HG03159 (cell line): ENCODE data around the gene ZNF445.
"Not testable (repeated sequence)": the region's sequence is repeated elsewhere in the genome, so short reads cannot be mapped to it uniquely, and the experiment has no call there.

Source experiments
- ATAC-seq: cut with Tn5 transposase; IDR thresholded peaks from one replicate; pipeline ENCODE4 v1.9.1; 2021; ENCODE audit warnings: mild to moderate bottlenecking, moderate library complexity; ENCODE audit not compliant: unreplicated experiment

The ZNF445 gene

DNA sequence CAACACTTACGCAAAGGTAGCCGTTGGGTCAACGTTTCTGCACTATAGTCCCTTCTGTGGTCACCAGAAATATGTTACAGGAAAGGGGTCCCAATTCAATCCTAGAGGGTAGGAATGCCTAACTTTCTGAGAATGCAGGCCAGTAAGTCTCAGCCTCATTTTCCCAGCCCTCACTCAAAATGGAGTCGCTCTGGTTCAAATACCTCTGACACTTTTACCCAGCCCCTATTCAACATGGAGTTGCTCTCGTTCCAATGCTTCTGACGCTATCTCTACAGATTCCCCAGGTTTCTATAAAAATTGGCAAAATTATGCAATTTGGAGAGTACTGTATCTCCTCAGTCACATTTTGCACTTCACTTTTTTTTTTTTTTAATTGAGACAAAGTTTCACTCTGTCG lies 39.7 kb downstream of the ZNF445 start:
- no peak for ATAC-seq

DNA sequence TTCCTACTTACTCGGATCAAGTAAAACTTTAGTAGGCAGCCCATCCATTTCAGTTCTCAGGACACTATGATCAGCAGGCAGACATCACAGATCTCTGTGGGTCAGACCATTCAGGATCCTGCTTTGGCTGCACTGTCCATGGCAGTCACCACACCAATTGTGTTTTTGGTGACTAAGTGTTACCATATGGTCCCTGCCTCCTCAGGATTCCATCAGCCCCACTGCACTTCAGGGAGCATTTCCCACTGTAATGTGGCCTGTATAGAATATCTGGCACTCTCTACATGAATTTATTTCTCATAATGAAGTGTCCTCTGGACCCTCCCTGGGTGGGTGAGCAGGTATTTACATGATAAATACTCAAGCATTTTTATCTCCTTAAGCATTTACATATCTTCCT lies 41.3 kb downstream of the ZNF445 start:
- no peak for ATAC-seq

- ATAC-seq, result no peak
Observed at GRCh38 chr3:44434834-44435510, 42.5 kb downstream of the ZNF445 start.

- no peak for ATAC-seq
Observed at GRCh38 chr3:44430466-44430865, 47.0 kb downstream of the ZNF445 start.

DNA sequence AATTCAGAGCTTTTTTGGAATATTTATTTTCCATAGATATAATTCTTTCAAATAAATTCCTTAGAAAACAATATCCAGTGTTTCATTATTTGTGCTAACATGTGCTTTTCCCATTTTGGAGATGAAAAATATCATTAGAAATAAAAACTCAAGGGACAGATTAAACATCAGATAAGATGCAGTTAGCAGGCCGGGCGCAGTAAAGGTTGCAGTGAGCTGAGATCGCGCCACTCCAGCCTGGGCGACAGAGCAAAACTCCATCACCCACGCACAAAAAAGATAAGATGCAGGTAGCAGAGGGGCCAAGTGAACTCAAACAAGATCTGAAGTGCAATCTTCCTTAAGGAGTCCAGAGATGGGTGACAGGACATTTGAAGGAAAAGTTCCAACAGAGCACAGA lies 48.0 kb downstream of the ZNF445 start:
- no peak for ATAC-seq

GRCh38 chr3:44428910-44429309 lies 48.6 kb downstream of the ZNF445 start:
- ATAC-seq, result no peak

DNA sequence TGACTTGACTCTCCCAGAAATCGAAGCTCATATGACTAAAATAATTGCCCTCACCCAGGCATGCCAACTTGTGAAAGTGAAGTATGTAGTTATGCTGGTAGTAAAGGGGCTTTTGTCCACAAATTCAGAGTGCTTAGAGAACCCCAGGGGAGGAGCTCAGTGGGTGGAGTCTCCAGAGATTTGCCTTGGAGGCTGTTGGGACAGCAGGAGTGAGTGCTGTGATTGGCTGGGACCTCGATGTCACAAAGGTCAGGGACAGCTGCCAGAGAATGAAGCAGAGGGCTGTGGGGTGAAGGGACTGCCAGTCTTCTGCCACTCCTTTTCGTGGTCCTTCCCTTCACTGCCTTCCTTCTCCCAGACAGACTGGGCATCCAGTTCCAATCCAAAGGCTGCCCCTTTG lies 49.8 kb downstream of the ZNF445 start:
- no peak for ATAC-seq

- no peak for ATAC-seq
Observed at GRCh38 chr3:44424758-44425157, 52.7 kb downstream of the ZNF445 start.

DNA sequence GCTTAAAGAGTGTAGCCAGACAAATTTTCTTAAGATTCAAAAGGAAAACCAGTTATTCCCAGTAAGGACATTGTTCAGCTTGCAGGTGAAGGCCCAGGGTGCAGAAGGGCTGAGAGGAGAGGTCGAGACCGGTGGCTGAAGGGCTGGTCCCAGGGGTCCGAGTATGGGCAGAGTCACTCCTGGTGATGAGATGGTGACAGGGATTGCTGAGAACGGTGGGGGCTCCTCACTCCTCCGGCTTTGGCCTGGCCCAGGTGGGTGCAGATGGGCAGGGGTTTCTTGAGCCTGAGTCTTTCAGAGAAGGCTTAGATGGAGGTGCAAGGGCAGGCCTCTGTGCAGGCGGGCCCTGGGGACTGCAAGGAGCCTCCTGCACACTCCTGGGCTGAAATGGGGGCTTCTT lies 56.2 kb downstream of the ZNF445 start:
- ATAC-seq, result no peak

DNA sequence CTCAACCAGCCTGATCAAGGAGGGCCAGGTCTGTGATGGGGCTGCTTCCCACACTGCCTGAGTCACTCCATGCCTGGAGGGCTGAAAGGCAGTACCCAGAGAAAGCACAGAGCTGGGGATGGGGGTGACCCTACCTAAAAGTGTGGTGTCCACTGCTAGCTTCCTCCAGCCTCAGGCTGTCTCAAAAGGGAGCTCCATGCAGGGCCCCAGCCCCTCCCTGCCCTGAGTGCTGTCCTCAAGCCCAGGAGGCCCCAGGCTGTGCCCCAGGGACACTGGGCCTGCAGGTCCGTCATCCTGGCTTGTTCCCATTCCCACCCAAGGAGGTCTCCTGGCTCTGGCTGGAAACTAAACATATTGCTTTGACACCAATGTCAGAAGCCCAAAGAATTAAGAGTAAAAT lies 56.8 kb downstream of the ZNF445 start:
- no peak for ATAC-seq

GRCh38 chr3:44419923-44420650 lies 57.4 kb downstream of the ZNF445 start:
- no peak for ATAC-seq

DNA sequence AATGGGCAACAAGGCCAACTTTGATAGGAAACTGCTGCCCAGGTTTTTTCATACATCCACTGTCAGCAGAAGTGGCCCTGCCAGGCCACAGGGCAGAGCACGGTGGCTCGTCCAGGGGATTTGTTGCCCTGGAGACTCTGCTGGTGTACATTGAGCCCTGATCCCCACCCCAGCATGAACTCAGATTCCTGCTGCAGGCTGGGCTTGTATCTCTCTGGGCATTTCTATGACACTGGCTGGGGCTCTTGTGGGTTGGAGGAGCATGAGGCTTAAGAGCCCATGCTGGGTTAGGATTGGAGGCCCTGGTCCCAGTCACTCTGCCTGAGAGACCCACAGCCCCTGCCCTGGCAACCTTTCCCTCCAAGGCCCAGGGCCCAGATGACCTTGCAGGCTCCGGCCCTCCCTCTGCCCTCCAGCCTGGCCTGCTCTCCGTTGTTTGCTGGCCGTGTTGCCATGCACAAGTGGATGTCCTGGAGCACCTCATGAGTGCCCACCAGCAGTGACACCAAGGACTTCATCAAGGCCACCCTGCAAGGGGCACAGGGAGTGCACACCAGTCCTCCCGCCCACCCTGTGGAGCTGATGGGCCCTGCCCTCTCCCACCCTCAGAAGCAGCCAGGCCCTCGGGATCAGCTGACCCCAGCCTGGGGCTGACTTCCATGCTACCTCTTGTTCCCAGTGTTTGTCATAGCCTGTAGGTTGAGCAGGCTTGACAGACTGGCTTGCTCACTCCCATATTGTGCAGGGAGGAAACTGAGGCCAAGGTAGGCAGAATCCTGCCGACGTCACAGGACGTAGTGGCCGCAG lies 58.2 kb downstream of the ZNF445 start:
- ATAC-seq, result no peak

GRCh38 chr3:44418549-44418948 lies 58.9 kb downstream of the ZNF445 start:
- ATAC-seq, result no peak

GRCh38 chr3:44418118-44418517 lies 59.4 kb downstream of the ZNF445 start:
- not testable (repeated sequence) for ATAC-seq

DNA sequence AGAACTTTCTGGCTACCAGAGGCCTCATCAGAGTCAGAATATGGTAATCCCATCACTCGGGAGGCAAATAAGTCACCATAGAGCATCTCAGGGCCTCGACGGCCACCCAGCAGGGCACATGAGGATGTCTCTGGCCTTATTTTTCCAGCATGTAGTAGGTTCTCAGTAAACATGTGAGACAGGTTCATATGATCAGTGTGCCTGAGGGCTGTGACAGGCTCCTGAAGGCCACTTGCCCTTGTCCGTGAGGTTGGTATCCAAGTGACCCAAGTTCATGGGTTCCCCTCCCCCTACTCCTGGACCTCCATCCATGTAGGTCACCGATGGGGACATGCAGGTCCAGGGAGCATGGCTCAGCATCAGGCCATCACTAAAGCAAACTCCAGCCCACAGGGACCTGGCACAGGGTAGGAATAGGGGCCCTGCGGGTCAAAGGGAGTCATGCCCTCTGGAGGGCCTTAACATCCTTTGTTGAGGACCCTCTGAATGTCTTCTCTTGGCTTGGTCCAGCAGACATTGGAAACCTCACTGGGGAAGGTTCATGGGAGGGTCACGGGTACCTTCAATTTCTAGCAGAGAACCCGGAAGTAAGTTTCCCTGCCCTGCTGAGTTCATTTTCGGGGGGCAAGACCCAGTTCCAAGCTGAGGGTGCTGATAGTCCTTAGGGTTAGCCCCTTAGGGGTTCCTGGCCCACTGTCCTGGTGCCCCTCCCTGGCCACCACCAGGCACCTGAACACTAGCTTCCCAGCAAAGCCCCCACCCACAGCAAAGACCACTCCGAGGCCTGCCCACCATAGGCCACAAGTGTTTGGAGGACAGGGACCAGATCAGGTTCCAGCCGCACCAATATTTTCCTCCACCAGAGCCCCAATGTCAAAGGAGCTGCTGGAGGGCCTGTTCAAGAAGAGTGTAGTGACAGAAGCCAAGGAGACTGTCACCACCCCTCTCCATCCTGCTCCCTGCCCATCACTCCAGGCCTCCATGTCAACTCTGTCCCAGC lies 61.1 kb downstream of the ZNF445 start:
- no peak for ATAC-seq

DNA sequence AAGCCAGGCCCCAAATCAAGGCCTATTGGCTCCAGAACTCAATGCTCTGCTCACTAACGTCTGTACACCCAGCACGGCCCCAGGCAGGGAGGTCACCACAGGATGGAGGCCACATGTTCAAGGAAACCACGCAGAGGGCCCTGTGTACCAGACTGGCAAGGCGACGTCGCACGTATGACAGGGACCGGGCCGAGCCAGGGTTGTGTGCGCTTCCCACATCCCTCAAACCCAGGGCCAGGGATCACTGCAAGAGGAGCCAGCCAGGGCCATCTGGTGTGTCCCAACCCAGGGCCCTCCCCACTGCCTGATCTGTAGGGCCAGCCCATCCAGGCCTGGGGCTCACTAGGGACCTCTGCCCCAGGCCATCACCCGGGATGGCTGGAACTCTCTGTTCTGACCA lies 62.0 kb downstream of the ZNF445 start:
- ATAC-seq, result no peak

- no peak for ATAC-seq
Observed at GRCh38 chr3:44414517-44415090, 62.9 kb downstream of the ZNF445 start.

DNA sequence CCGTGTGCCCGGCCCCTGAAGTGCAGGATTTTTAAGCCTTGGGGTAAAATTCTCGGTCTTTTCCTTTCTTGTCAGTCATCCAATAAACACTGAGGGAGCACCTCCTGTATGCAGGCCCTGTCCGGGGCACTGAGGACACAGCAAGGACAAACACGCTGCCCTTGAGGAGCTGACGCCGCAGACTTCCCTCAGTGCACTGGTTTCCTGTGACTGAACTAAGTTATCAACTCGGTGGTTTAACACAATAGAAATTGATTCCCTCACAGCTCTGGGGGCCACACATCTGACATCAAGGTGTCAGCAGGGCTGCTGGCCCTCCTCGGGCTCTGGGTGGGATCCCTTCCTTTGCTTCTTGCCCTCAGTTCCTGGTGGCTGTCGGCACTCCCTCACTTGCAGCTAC lies 65.1 kb downstream of the ZNF445 start:
- no peak for ATAC-seq

DNA sequence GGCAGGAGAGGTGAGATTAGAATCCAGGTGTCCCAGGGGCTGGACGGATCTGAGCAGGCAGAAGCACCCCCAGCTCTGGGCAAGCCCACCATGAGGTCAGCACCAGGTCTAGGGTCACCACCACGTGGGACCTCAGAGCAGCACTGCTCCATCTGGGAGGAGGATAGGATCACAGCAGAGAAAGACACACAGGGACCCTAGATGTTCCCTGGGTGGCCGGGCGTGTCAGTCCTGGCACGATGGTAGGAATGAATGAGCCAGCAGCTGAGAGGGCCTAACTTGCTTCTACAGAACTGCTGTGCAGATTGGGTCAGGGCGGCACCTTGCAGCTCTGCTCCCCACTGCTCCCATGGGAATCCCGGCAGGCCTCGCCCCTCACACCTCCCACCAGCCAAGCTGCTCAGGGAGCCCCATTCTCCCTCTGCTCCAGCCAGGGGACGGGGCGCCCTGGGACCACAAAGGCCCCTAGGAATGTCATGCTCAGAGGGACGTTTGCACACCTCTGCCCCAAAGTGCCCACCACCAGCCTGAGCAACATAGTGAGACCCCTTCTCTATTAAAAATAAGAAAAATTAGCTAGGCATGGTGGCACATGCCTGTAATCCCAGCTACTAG lies 66.3 kb downstream of the ZNF445 start:
- ATAC-seq, result no peak
